GM19239 (cell line): ENCODE data around the gene SYNJ2.

ENCODE experiments used
- DNase-seq: peaks from one replicate; pipeline ENCODE4 v3.0.0; 2011; ENCODE audit warnings: low spot score; ENCODE audit not compliant: insufficient read length
- FAIRE-seq: peaks from 2 replicates; lab custom pipeline; 2011; peaks lifted over from hg19 to GRCh38; lab: Jason Lieb, UNC

Gene SYNJ2

GRCh38 chr6:157980288-157981131 lies 1.2 kb upstream of the SYNJ2 start:
- DNase-seq = no peak
- no peak for FAIRE-seq

GRCh38 chr6:157981132-157981394 lies 600 bp upstream of the SYNJ2 start:
- DNase-seq (peak; percentile 23), FAIRE-seq (no peak)

DNA sequence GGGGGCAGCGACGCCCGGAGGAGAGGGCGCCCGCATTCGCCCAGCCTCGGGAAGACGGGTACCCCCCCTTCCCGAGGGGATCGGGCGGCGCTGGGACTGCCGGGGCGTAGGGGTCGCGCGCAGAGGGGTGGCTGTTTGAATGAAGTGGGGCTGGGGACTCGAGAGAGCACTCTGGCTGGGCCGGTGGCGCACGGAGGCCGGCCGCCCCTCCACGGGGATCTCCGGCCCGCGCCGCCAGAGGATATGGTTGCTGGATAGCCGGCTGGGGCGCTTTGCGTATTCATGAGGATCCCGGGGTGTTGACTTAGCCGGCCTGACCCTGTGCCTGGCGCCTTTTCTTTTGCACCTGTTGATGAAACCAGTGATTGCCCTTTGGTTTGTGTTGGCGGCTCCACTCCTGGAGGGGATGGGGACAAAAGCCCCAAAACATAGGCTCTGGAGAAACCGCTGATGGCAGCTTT lies 469 bp downstream of the SYNJ2 start:
- peak; percentile 41 for DNase-seq
- peak; percentile 11 for FAIRE-seq

GRCh38 chr6:157982563-157983405 lies 1.1 kb downstream of the SYNJ2 start:
- FAIRE-seq (peak; percentile 35), DNase-seq (no peak)

DNA sequence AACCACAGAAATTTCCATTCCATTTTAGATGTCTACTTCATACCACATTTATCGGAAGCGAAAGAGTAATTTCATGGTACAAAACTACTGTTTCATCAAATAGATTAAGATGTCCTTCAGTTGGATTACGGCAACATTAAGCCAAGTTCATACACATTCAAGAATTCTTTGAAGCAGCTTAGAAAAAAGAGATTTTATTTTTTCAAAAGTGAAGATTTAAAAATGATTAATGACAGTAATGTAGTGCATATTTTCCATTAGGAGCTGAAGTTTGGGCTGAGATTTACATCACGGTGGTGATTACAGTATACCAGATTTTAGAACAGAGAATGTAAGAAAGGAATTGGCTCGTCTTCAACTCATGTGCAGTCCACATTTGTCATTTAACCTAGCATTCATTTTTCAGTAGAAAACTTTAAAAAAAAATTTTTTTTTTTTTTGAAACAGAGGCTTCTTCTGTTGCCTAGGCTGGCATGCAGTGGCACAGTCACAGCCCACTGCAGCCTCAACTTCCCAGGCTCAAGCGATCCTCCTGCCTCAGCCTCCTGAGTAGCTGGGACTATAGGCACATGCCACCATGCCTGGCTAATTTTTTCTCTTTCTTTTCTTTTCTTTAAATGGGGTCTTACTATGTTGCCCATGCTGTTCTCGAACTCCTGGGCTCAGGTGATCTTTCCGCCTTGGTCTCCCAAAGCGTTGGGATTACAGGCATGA lies 1.9 kb downstream of the SYNJ2 start:
- DNase-seq = no peak
- FAIRE-seq = peak; percentile 66

DNA sequence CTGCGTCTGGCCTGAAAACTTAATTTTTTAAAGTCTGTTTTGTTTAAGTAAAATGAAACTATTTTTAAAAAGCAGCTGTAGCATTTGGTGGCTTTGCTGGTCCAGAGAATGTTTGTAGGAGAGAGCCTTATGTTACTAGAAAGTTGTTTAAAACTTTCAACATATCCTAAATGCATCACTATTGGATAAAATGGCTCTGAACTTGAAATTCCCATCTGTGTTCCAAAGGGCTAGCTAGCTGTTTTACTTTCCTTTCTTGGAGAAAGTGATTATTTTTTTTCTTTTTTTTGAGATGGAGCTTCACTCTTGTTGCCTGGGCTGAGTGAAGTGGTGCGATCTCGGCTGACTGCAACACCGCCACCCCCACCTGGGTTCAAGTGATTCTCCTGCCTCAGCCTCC lies 2.5 kb downstream of the SYNJ2 start:
- DNase-seq (no peak), FAIRE-seq (no peak)

DNA sequence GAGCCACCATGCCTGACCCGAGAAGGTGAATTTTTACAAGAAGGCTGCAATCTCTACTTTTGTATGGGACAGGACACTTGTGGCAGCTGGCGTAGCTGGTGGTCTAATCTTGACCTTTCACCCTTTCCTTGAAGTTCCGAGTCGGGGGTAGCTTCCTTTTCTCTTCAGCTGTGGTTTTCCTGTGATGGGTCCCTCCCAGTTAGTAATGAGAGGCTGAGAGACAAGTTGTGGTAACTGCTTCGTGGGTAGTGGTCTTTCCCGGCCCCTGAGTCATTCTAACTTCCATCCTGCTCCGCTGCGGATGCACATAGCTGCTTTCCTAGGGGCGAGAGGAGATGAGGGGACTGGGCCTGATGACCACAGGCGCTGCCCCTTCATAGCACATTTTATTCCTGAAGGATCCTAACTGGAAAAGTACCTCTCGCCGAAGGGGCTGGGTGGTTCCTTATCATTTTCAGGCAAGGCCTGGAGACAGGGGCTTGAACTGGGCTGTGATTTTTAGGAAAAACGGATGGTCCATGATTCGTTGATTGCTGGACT lies 3.1 kb downstream of the SYNJ2 start:
- no peak for DNase-seq
- FAIRE-seq = no peak

DNA sequence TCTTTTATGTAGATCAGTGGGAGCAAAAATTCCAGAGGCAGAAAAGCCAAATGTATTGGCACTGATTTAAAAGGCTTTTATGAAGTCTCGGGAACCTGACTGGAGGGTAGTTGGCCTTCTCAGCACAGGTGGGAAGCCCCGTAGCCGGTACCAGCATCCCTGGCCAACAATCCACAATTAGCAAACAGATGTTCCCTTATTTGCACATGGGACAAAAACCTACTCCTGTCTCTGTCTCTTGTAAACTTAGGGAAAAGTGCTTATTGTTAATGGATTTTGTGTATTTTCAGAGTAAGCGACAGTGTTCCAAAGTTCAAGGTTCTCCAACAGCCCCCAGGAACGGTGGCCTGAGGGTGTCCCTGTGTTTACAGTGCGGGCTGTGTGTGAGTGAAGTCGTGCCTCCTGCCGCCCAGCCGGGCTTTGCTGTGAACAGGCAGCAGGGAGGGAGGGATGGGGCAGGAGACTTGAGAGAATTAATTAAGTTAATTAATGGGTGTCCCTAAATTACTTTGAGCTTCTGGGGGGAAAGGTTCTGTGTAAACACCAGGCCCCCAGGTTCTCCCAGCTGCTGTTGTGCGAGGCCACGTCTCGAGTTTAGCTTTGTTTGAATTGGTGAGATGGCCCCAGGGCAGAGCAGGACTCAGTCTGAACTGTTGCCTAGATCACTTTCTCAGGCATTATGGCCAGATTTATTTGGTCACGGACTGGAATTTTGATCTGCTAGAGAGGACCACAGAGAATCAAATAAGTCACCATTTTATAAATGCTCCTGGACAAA lies 3.9 kb downstream of the SYNJ2 start:
- no peak for DNase-seq
- no peak for FAIRE-seq

GRCh38 chr6:157987788-157988699 lies 6.4 kb downstream of the SYNJ2 start:
- no peak for DNase-seq
- no peak for FAIRE-seq

GRCh38 chr6:157988700-157989063 lies 7.0 kb downstream of the SYNJ2 start:
- DNase-seq (no peak), FAIRE-seq (no peak)

DNA sequence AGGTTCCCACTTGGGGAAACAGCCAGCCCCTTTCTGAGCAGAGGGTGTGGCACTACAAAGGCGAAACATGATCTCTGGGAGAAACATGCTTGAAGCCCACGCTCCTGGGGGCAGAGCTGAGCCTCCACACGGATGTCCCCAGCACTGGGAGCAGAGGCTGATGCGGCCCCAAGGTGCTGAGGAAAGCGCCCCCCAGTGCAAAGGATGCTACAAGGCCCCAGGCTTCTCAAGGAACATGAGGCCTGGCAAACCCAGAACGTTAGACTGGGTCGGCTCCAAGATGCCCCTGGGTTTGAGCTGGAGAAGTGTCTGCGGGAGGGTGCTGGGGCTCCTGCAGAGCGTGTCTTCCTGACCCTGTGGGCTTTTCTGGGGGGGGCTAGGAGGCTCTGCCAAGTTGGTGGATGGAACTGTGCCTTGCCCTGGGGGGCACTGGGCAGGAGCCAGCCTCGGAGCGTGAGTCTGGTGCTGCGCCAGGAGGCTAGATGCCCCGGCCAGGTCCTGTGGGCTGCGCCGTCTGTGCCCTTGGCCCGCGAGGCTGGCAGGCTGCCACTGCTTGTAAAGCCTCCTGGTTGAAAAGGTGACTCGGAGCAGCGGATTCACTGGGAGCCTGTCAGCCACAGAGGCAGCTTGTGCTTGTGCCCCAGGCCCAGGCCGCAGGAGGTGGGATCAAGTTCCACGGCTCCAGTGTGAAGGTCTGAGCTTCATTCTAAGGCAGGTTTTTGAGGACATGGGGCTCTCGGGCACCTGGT lies 8.1 kb downstream of the SYNJ2 start:
- FAIRE-seq = no peak

GRCh38 chr6:157990321-157991066 lies 8.8 kb downstream of the SYNJ2 start:
- DNase-seq (no peak), FAIRE-seq (peak; percentile 33)

More for the DNA sequence above, 8.1 kb downstream of the SYNJ2 start:
- no peak for DNase-seq

GRCh38 chr6:157991067-157991432 lies 9.4 kb downstream of the SYNJ2 start:
- FAIRE-seq (no peak), DNase-seq (no peak)

GRCh38 chr6:157993076-157993475 lies 11.4 kb downstream of the SYNJ2 start:
- DNase-seq (no peak), FAIRE-seq (no peak)

DNA sequence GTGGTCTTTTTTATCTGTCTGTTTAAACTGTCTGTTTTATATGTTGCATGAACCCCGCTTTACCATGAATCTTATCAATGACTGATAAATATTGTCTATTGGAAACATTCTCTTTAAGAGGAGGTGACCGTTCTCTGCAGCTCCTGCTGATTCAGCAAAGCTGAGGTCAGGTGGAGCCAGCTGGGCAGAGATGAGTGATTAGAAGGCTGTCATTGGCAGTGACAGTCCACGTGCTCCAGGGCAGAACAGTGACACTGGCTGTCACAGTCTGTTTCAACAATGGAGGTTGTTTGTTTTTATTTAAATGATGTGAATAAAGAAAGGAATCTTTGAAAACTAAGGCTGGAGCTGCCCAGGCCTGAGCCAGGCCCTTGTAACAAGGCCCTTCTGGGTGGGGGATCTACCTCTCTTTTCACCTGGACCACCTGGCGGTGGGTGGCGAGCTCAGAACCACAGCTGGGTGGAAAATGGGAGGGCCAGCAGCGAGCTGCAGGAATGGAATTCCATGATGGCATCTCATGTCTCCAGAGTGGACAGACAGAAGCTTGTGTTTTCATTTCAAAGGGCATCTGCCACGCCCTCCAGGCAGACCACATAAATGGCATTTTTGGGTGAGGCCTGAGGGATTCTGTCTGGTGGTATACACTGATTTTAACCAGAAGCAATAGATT lies 12.6 kb downstream of the SYNJ2 start:
- DNase-seq = no peak
- no peak for FAIRE-seq

DNA sequence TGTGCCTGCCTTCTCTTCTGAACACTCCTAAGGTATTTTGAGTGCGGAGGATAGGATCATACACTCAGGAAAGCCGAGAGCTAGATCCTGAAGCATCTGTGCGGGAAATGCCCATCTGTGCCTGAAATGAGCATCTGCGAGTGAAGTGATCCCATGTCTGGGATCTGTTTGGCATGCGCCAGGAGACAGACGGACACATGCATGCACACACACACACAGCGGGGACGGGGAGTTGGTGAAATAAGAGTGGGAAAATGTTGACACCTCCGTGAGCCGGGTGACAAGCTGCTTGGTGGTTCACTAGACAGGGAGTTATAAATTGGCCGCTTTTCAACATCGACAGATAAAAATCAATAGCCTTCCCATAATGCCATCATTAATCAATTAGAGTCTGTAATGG lies 13.8 kb downstream of the SYNJ2 start:
- DNase-seq (no peak), FAIRE-seq (no peak)

GRCh38 chr6:157996201-157996712 lies 14.6 kb downstream of the SYNJ2 start:
- FAIRE-seq (no peak), DNase-seq (no peak)
